ENCODE data around the gene DLL3. TPM values are rescaled to one million over a fixed set of nuclear protein-coding genes. Genes with fewer than 3 reads are reported as not detected.

Gene DLL3
- total RNA-seq, 3 donors from 2014 or later (not counting 1 experiment from before 2014, with no cell fraction given) = not detected

- peaks cover 0 to 8% of the 10 kb centered on the region in 2 donors for H3K27me3 Mint-ChIP-seq (ENCODE audit: low read depth in 2 of 2)
- Histone ChIP-seq H3K4me3 (ENCODE audit: low read length) (peak within 1 kb of the TSS; percentile 80), H3K27me3 (ENCODE audit: control insufficient read depth, insufficient read depth, low read length) (no peaks in the 10 kb centered on the region), H3K27ac (ENCODE audit: low read length) (peak within 1 kb of the TSS; percentile 98), H3K9me3 (ENCODE audit: control insufficient read depth, insufficient read depth, low read length) (no peaks in the 10 kb centered on the region), H3K4me1 (ENCODE audit: control insufficient read depth, insufficient read depth, low read length) (peaks cover 7% of the 10 kb centered on the region), H3K36me3 (ENCODE audit: control insufficient read depth, insufficient read depth, low read length) (no peaks in the 10 kb centered on the region)
- ATAC-seq (peak; percentile 93 to 95 (median 93)), DNase-seq (peak; percentile 90 to 98)
- intact Hi-C loops (cut with micrococcal nuclease) = no loop called here
- peak within 1 kb of the TSS; percentile 90 to 96 for H3K27ac Mint-ChIP-seq
- H3K36me3 Mint-ChIP-seq = no peaks in the 10 kb centered on the region
- H3K9me3 Mint-ChIP-seq = no peaks in the 10 kb centered on the region
- peaks cover 30 to 31% of the 10 kb centered on the region in 2 donors for H3K4me1 Mint-ChIP-seq
- peak within 1 kb of the TSS; percentile 95 for H3K4me3 Mint-ChIP-seq
- TF ChIP-seq CTCF (IDR thresholded peaks at IDR 0.05) = peak; percentile 77
- WGBS (ENCODE audit: insufficient coverage) = under 1% methylated on average over 84 of the region's 84 CpGs
Observed at GRCh38 chr19:39539518-39540332, 41.0 kb downstream of the DLL3 start, which contains the start of gene EID2. TSS of gene EID2 (minus strand) at chr19:39540161. CDS start at chr19:39540079, 82 bp downstream.

- Histone ChIP-seq H3K36me3 (ENCODE audit: control insufficient read depth, insufficient read depth, low read length) (no peaks in the 10 kb centered on the region), H3K4me3 (ENCODE audit: low read length) (peak overlapping the region; percentile 80), H3K27me3 (ENCODE audit: control insufficient read depth, insufficient read depth, low read length) (no peaks in the 10 kb centered on the region), H3K9me3 (ENCODE audit: control insufficient read depth, insufficient read depth, low read length) (no peaks in the 10 kb centered on the region), H3K4me1 (ENCODE audit: control insufficient read depth, insufficient read depth, low read length) (peaks cover 7% of the 10 kb centered on the region), H3K27ac (ENCODE audit: low read length) (peak overlapping the region; percentile 98)
- intact Hi-C loops (cut with micrococcal nuclease) = no loop called here
- 19% methylated on average over 10 of the region's 10 CpGs for WGBS (ENCODE audit: insufficient coverage)
- peak; percentile 35 for TF ChIP-seq CTCF (IDR thresholded peaks at IDR 0.05)
- peaks cover 30 to 31% of the 10 kb centered on the region in 2 donors for H3K4me1 Mint-ChIP-seq
- DNase-seq (no peak), ATAC-seq (no peak)
- peak overlapping the region; percentile 95 for H3K4me3 Mint-ChIP-seq
- H3K9me3 Mint-ChIP-seq = no peaks in the 10 kb centered on the region
- H3K27ac Mint-ChIP-seq = peak overlapping the region; percentile 90 to 96
- H3K27me3 Mint-ChIP-seq (ENCODE audit: low read depth in 2 of 2) = peaks cover 0 to 8% of the 10 kb centered on the region in 2 donors
- H3K36me3 Mint-ChIP-seq = no peaks in the 10 kb centered on the region
Observed at GRCh38 chr19:39540333-39540673, 41.6 kb downstream of the DLL3 start.

GRCh38 chr19:39542206-39542605 is 43.5 kb downstream of the DLL3 start:
- Mint-ChIP-seq H3K36me3 (no peaks in the 10 kb centered on the region), H3K27ac (peak overlapping the region; percentile 14 to 35), H3K9me3 (no peaks in the 10 kb centered on the region), H3K4me3 (peak overlapping the region; percentile 45), H3K27me3 (ENCODE audit: low read depth in 2 of 2) (peaks cover 10 to 14% of the 10 kb centered on the region in 2 donors), H3K4me1 (peaks cover 30 to 31% of the 10 kb centered on the region in 2 donors)
- ATAC-seq = no peak
- no peaks in the 10 kb centered on the region for H3K27me3 ChIP-seq (ENCODE audit: control insufficient read depth, insufficient read depth, low read length)
- H3K4me3 ChIP-seq (ENCODE audit: low read length) = no peak overlapping the region
- H3K9me3 ChIP-seq (ENCODE audit: control insufficient read depth, insufficient read depth, low read length) = no peaks in the 10 kb centered on the region
- DNase-seq = no peak
- no peaks in the 10 kb centered on the region for H3K36me3 ChIP-seq (ENCODE audit: control insufficient read depth, insufficient read depth, low read length)
- intact Hi-C loops (cut with micrococcal nuclease) = no loop called here
- H3K4me1 ChIP-seq (ENCODE audit: control insufficient read depth, insufficient read depth, low read length) = peaks cover 7% of the 10 kb centered on the region
- WGBS (ENCODE audit: insufficient coverage) = 73% methylated on average over 2 of the region's 2 CpGs
- no peak for TF ChIP-seq CTCF (IDR thresholded peaks at IDR 0.05)
- no peak overlapping the region for H3K27ac ChIP-seq (ENCODE audit: low read length)
